ENCODE data around the gene MLXIP. TPM values are rescaled to one million over a fixed set of nuclear protein-coding genes. Genes with fewer than 3 reads are reported as not detected.

MLXIP gene
- total and polyA plus RNA-seq, 9 of the 15 experiments (the other 6 are each of a cell fraction or from before 2014, with no cell fraction given) = 2.2 to 66.3 (median 18.1) TPM

DNA sequence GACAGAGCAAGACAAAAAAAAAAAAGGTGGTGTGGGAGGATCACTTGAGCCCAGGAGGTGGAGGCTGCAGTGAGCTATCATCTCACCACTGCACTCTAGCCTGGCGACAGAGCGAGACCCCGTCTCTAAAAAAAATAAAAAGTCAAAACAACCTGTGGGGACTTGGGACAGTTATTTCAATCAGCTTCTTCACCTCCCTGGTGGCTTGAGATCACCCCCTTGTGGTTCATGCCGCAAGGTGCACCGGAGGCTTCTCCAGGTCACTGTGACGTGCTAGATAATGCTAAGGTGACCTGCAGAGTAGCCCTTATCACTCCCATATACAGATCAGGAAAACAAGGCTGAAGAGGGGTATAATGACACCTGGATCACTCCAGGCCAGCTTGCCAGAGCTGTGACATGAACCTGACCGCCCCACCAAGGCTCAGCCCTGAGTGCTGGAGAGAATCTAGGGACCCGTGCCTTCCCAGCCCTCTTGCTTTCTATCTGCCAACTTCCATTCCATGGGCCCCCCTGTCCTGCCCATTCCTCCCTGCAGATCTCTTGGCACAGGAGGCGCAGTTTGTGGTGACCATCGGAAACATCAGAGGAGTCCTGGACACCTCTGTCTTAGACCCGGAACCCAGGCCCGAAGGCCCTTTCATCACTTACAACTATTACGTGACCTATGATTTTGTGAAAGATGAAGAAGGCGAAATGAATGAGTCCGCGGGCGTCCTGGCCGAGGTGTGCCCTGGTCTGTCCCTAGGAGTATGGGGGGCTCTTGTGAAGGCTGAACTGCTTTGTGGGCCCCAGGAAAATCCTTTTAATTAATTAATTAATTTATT is 112.5 kb downstream of the MLXIP start (continued):
- TF ChIP-seq CEBPG (CRISPR knock-in tag; IDR thresholded peaks at IDR 0.05) (no peak), CEBPG (tag; conservative IDR thresholded peaks at IDR 0.05 in 1 of 2, IDR thresholded peaks at IDR 0.05 in 1 of 2) (no peak), SIN3A (IDR thresholded peaks at IDR 0.05; ENCODE audit: borderline replicate concordance in 2 of 2, control insufficient read depth in 1 of 2, low read depth in 2 of 2, low read length in 2 of 2) (no peak), TEAD4 (IDR thresholded peaks at IDR 0.05; ENCODE audit: low read length) (0 out of 2 replicates have a peak, but pooled peaks have one; percentile 7), TEAD4 (CRISPR knock-in tag; IDR thresholded peaks at IDR 0.05; ENCODE audit: borderline replicate concordance) (no peak), SRF (CRISPR knock-in tag; IDR thresholded peaks at IDR 0.05) (0 out of 4 replicates have a peak, but pooled peaks of 1 of the 2 experiments have one; percentile 9), CREB1 (IDR thresholded peaks at IDR 0.05) (no peak), CREB1 (CRISPR knock-in tag; IDR thresholded peaks at IDR 0.05) (peak; percentile 67; the same call in 1 of the 2 replicates), ZEB2 (IDR thresholded peaks at IDR 0.05) (peak; percentile 18; the same call in 1 of the 2 replicates), ATF1 (CRISPR knock-in tag; IDR thresholded peaks at IDR 0.05) (no peak), ATF1 (tag; IDR thresholded peaks at IDR 0.05) (peak; percentile 83), NONO (IDR thresholded peaks at IDR 0.05; ENCODE audit: low read depth in 2 of 2, low read length in 1 of 2) (no peak)
- TF ChIP-seq, protein P1, sequence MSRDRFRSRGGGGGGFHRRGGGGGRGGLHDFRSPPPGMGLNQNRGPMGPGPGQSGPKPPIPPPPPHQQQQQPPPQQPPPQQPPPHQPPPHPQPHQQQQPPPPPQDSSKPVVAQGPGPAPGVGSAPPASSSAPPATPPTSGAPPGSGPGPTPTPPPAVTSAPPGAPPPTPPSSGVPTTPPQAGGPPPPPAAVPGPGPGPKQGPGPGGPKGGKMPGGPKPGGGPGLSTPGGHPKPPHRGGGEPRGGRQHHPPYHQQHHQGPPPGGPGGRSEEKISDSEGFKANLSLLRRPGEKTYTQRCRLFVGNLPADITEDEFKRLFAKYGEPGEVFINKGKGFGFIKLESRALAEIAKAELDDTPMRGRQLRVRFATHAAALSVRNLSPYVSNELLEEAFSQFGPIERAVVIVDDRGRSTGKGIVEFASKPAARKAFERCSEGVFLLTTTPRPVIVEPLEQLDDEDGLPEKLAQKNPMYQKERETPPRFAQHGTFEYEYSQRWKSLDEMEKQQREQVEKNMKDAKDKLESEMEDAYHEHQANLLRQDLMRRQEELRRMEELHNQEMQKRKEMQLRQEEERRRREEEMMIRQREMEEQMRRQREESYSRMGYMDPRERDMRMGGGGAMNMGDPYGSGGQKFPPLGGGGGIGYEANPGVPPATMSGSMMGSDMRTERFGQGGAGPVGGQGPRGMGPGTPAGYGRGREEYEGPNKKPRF (IDR thresholded peaks at IDR 0.05; ENCODE audit: low read depth, low read length) = no peak
- TF ChIP-seq, protein P2, sequence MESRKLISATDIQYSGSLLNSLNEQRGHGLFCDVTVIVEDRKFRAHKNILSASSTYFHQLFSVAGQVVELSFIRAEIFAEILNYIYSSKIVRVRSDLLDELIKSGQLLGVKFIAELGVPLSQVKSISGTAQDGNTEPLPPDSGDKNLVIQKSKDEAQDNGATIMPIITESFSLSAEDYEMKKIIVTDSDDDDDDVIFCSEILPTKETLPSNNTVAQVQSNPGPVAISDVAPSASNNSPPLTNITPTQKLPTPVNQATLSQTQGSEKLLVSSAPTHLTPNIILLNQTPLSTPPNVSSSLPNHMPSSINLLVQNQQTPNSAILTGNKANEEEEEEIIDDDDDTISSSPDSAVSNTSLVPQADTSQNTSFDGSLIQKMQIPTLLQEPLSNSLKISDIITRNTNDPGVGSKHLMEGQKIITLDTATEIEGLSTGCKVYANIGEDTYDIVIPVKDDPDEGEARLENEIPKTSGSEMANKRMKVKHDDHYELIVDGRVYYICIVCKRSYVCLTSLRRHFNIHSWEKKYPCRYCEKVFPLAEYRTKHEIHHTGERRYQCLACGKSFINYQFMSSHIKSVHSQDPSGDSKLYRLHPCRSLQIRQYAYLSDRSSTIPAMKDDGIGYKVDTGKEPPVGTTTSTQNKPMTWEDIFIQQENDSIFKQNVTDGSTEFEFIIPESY (CRISPR knock-in tag; IDR thresholded peaks at IDR 0.05) = peak; percentile 55; the same call in 1 of the 2 replicates

Measured in K562 (cell line).